NB4 (cell line): ENCODE measurements around the gene IGF1R.

ENCODE experiments used
- POLR2A ChIP-seq: IDR thresholded peaks from 2 replicates; pipeline ENCODE4 v1.6.1; 2011; ENCODE audit warnings: mild to moderate bottlenecking; ENCODE audit not compliant: insufficient read length; ENCODE audit errors: extremely low read depth
- TF ChIP-seq, protein P1 (sequence below): IDR thresholded peaks from one replicate; pipeline ENCODE4 v1.5.1; 2012; ENCODE audit warnings: low read depth, low read length

DNA sequence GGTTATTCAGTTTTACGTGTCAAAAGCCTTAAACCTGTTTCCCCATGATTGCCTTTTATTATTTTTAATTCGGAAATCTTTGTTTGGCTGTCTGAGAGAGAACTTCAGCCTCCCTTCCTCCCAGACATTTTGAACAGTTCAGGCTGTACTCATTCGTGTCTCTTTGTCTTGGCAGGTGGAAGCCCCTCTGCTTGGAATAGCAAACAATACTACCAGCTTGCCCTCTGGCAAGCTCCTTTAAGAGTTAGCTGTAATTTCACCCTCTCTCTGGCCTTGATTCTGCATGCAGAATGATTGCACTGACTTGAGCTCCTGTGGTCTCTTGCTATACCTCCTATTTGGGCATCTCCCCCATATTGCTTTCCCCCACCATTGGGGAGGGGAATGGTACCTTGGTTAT, 11.7 kb downstream of the IGF1R start:
- TF ChIP-seq, protein P1, sequence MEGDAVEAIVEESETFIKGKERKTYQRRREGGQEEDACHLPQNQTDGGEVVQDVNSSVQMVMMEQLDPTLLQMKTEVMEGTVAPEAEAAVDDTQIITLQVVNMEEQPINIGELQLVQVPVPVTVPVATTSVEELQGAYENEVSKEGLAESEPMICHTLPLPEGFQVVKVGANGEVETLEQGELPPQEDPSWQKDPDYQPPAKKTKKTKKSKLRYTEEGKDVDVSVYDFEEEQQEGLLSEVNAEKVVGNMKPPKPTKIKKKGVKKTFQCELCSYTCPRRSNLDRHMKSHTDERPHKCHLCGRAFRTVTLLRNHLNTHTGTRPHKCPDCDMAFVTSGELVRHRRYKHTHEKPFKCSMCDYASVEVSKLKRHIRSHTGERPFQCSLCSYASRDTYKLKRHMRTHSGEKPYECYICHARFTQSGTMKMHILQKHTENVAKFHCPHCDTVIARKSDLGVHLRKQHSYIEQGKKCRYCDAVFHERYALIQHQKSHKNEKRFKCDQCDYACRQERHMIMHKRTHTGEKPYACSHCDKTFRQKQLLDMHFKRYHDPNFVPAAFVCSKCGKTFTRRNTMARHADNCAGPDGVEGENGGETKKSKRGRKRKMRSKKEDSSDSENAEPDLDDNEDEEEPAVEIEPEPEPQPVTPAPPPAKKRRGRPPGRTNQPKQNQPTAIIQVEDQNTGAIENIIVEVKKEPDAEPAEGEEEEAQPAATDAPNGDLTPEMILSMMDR: no peak
- TF ChIP-seq POLR2A: no peak
